ENCODE results near the gene CAMK2A.

The CAMK2A gene

GRCh38 chr5:150289551-150290390, at the start of gene CAMK2A:
TSS of gene CAMK2A (minus strand) at chr5:150289773. CDS start at chr5:150289625, 148 bp downstream.
- H3K9me3 Mint-ChIP-seq = no peaks in the 10 kb centered on the region
- intact Hi-C loops (cut with micrococcal nuclease) = no loop called here
- H3K27me3 Mint-ChIP-seq = peaks cover 22% of the 10 kb centered on the region
- H3K4me3 Mint-ChIP-seq = no peak within 1 kb of the TSS
- H3K4me1 Mint-ChIP-seq (ENCODE audit: low read depth) = peaks cover 6% of the 10 kb centered on the region
- no peaks in the 10 kb centered on the region for H3K36me3 Mint-ChIP-seq (ENCODE audit: low read depth)
- H3K27ac Mint-ChIP-seq = no peak within 1 kb of the TSS

GRCh38 chr5:150339165-150339564, 49.6 kb upstream of the CAMK2A start:
- intact Hi-C loops (cut with micrococcal nuclease) = no loop called here
- peaks cover 5% of the 10 kb centered on the region for H3K4me1 Mint-ChIP-seq (ENCODE audit: low read depth)
- H3K9me3 Mint-ChIP-seq = no peaks in the 10 kb centered on the region
- no peaks in the 10 kb centered on the region for H3K36me3 Mint-ChIP-seq (ENCODE audit: low read depth)
- H3K27me3 Mint-ChIP-seq = no peaks in the 10 kb centered on the region
- no peak overlapping the region for H3K4me3 Mint-ChIP-seq
- H3K27ac Mint-ChIP-seq = no peak overlapping the region

- intact Hi-C loops (cut with micrococcal nuclease) = no loop called here
- H3K27ac Mint-ChIP-seq = no peak overlapping the region
- H3K4me1 Mint-ChIP-seq (ENCODE audit: low read depth) = peaks cover 5% of the 10 kb centered on the region
- no peaks in the 10 kb centered on the region for H3K27me3 Mint-ChIP-seq
- no peak overlapping the region for H3K4me3 Mint-ChIP-seq
- H3K9me3 Mint-ChIP-seq = no peaks in the 10 kb centered on the region
- H3K36me3 Mint-ChIP-seq (ENCODE audit: low read depth) = no peaks in the 10 kb centered on the region
Observed at GRCh38 chr5:150338546-150338945, 49.0 kb upstream of the CAMK2A start.

- Mint-ChIP-seq H3K27ac (no peak overlapping the region), H3K36me3 (ENCODE audit: low read depth) (no peaks in the 10 kb centered on the region), H3K4me1 (ENCODE audit: low read depth) (no peaks in the 10 kb centered on the region), H3K27me3 (no peaks in the 10 kb centered on the region), H3K9me3 (no peaks in the 10 kb centered on the region), H3K4me3 (no peak overlapping the region)
- intact Hi-C loops (cut with micrococcal nuclease) = no loop called here
Observed at GRCh38 chr5:150335778-150336177, 46.2 kb upstream of the CAMK2A start.

GRCh38 chr5:150333400-150333799, 43.8 kb upstream of the CAMK2A start:
- intact Hi-C loops (cut with micrococcal nuclease) = no loop called here
- Mint-ChIP-seq H3K27ac (no peak overlapping the region), H3K4me3 (no peak overlapping the region), H3K36me3 (ENCODE audit: low read depth) (no peaks in the 10 kb centered on the region), H3K27me3 (no peaks in the 10 kb centered on the region), H3K4me1 (ENCODE audit: low read depth) (peaks cover 6% of the 10 kb centered on the region), H3K9me3 (no peaks in the 10 kb centered on the region)

GRCh38 chr5:150329881-150330876, 40.6 kb upstream of the CAMK2A start:
- Mint-ChIP-seq H3K36me3 (ENCODE audit: low read depth) (no peaks in the 10 kb centered on the region), H3K27ac (no peak overlapping the region), H3K4me1 (ENCODE audit: low read depth) (peaks cover 6% of the 10 kb centered on the region), H3K27me3 (peaks cover 1% of the 10 kb centered on the region), H3K9me3 (no peaks in the 10 kb centered on the region), H3K4me3 (no peak overlapping the region)
- intact Hi-C loops (cut with micrococcal nuclease) = no loop called here

GRCh38 chr5:150329038-150329437, 39.5 kb upstream of the CAMK2A start:
- intact Hi-C loops (cut with micrococcal nuclease) = no loop called here
- peaks cover 6% of the 10 kb centered on the region for H3K4me1 Mint-ChIP-seq (ENCODE audit: low read depth)
- no peaks in the 10 kb centered on the region for H3K9me3 Mint-ChIP-seq
- no peak overlapping the region for H3K27ac Mint-ChIP-seq
- H3K27me3 Mint-ChIP-seq = peaks cover 1% of the 10 kb centered on the region
- H3K36me3 Mint-ChIP-seq (ENCODE audit: low read depth) = no peaks in the 10 kb centered on the region
- H3K4me3 Mint-ChIP-seq = no peak overlapping the region

- no peak overlapping the region for H3K27ac Mint-ChIP-seq
- H3K27me3 Mint-ChIP-seq = peaks cover 1% of the 10 kb centered on the region
- intact Hi-C loops (cut with micrococcal nuclease) = no loop called here
- no peaks in the 10 kb centered on the region for H3K36me3 Mint-ChIP-seq (ENCODE audit: low read depth)
- H3K4me3 Mint-ChIP-seq = no peak overlapping the region
- no peaks in the 10 kb centered on the region for H3K9me3 Mint-ChIP-seq
- H3K4me1 Mint-ChIP-seq (ENCODE audit: low read depth) = peaks cover 6% of the 10 kb centered on the region
Observed at GRCh38 chr5:150328515-150328914, 38.9 kb upstream of the CAMK2A start.

GRCh38 chr5:150327139-150327538, 37.6 kb upstream of the CAMK2A start:
- H3K27ac Mint-ChIP-seq = no peak overlapping the region
- H3K36me3 Mint-ChIP-seq (ENCODE audit: low read depth) = no peaks in the 10 kb centered on the region
- intact Hi-C loops (cut with micrococcal nuclease) = no loop called here
- H3K27me3 Mint-ChIP-seq = peaks cover 1% of the 10 kb centered on the region
- peaks cover 6% of the 10 kb centered on the region for H3K4me1 Mint-ChIP-seq (ENCODE audit: low read depth)
- H3K9me3 Mint-ChIP-seq = no peaks in the 10 kb centered on the region
- no peak overlapping the region for H3K4me3 Mint-ChIP-seq

GRCh38 chr5:150326707-150327106, 37.1 kb upstream of the CAMK2A start:
- H3K27me3 Mint-ChIP-seq = peaks cover 1% of the 10 kb centered on the region

GRCh38 chr5:150325426-150325825, 35.9 kb upstream of the CAMK2A start:
- Mint-ChIP-seq H3K4me1 (ENCODE audit: low read depth) (peaks cover 6% of the 10 kb centered on the region), H3K4me3 (no peak overlapping the region), H3K27ac (no peak overlapping the region), H3K9me3 (no peaks in the 10 kb centered on the region), H3K27me3 (peaks cover 1% of the 10 kb centered on the region), H3K36me3 (ENCODE audit: low read depth) (no peaks in the 10 kb centered on the region)
- intact Hi-C loops (cut with micrococcal nuclease) = no loop called here

More at GRCh38 chr5:150326707-150327106, 37.1 kb upstream of the CAMK2A start:
- Mint-ChIP-seq H3K27ac (no peak overlapping the region), H3K9me3 (no peaks in the 10 kb centered on the region), H3K4me3 (no peak overlapping the region), H3K36me3 (ENCODE audit: low read depth) (no peaks in the 10 kb centered on the region), H3K4me1 (ENCODE audit: low read depth) (peaks cover 6% of the 10 kb centered on the region)
- intact Hi-C loops (cut with micrococcal nuclease) = no loop called here

GRCh38 chr5:150323819-150324218, 34.2 kb upstream of the CAMK2A start:
- no peaks in the 10 kb centered on the region for H3K36me3 Mint-ChIP-seq (ENCODE audit: low read depth)
- H3K27me3 Mint-ChIP-seq = peaks cover 1% of the 10 kb centered on the region
- H3K27ac Mint-ChIP-seq = no peak overlapping the region
- no peak overlapping the region for H3K4me3 Mint-ChIP-seq
- intact Hi-C loops (cut with micrococcal nuclease) = no loop called here
- H3K4me1 Mint-ChIP-seq (ENCODE audit: low read depth) = peaks cover 3% of the 10 kb centered on the region
- no peaks in the 10 kb centered on the region for H3K9me3 Mint-ChIP-seq

- intact Hi-C loops (cut with micrococcal nuclease) = no loop called here
- no peak overlapping the region for H3K27ac Mint-ChIP-seq
- H3K27me3 Mint-ChIP-seq = peaks cover 3% of the 10 kb centered on the region
- no peaks in the 10 kb centered on the region for H3K4me1 Mint-ChIP-seq (ENCODE audit: low read depth)
- no peak overlapping the region for H3K4me3 Mint-ChIP-seq
- no peaks in the 10 kb centered on the region for H3K36me3 Mint-ChIP-seq (ENCODE audit: low read depth)
- H3K9me3 Mint-ChIP-seq = no peaks in the 10 kb centered on the region
Observed at GRCh38 chr5:150323092-150323491, 33.5 kb upstream of the CAMK2A start.

GRCh38 chr5:150322202-150322601, 32.6 kb upstream of the CAMK2A start:
- no peaks in the 10 kb centered on the region for H3K36me3 Mint-ChIP-seq (ENCODE audit: low read depth)
- no peaks in the 10 kb centered on the region for H3K4me1 Mint-ChIP-seq (ENCODE audit: low read depth)
- H3K27ac Mint-ChIP-seq = no peak overlapping the region
- H3K27me3 Mint-ChIP-seq = peaks cover 1% of the 10 kb centered on the region
- H3K4me3 Mint-ChIP-seq = no peak overlapping the region
- no peaks in the 10 kb centered on the region for H3K9me3 Mint-ChIP-seq
- intact Hi-C loops (cut with micrococcal nuclease) = no loop called here

Data from dendritic cell treated with granulocyte-macrophage colony-stimulating factor and Interleukin-4, amounts not matched to agents 40 ng/mL and 50 ng/mL, for 4 days (primary cell).